NCI-H1436 treated with DMSO at 0.1 percent for 48 hours (cell line): ENCODE measurements around the gene MAP3K9.

Experiments
- DNase-seq: peaks from one replicate; lab custom pipeline; 2025; lab: John Stamatoyannopoulos, UW

Gene MAP3K9

GRCh38 chr14:70821584-70822529 lies 12.5 kb upstream of the MAP3K9 start:
- no peak for DNase-seq

DNA sequence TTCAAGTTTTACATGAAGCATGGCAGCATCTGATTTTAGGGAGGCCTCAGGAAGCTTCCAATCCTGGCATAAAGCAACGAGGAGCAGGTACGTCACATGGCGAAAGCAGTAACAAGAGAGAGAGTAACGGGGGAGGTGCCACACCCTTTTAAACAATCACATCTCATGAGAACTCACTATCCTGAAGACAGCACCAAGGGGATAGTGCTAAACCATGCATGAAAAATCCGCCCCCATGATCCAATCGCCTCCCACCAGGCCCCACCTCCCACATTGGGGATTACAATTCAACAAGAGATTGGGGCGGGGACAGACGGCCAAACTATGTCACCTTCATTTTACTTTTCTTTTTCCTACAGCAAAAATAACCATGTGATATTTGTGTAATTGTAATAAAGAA lies 7.2 kb upstream of the MAP3K9 start:
- DNase-seq, result no peak

DNA sequence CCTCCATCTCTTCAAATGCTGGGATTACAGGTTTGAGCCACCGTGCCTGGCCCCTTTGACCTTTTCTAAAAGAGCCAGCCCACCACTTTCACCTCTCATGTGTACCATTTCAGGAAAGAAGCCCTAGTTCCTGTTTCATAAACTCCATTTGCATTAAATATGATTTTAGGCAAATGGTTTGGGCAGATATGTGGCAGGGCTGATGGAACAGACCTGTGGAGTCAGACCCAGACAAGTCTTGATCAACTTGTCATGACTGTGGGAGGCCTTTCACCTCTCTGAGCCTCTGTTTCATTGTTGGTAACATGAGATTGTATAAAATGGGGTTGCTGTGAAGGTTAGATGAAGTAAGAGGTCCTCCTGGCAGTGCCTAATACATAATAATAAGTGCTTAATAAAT lies 5.2 kb upstream of the MAP3K9 start:
- no peak for DNase-seq

- DNase-seq, result no peak
Measured at GRCh38 chr14:70812124-70812818, 3.0 kb upstream of the MAP3K9 start.

- no peak for DNase-seq
Measured at GRCh38 chr14:70811578-70811977, 2.3 kb upstream of the MAP3K9 start.

GRCh38 chr14:70811050-70811449 lies 1.7 kb upstream of the MAP3K9 start:
- DNase-seq, result no peak

DNA sequence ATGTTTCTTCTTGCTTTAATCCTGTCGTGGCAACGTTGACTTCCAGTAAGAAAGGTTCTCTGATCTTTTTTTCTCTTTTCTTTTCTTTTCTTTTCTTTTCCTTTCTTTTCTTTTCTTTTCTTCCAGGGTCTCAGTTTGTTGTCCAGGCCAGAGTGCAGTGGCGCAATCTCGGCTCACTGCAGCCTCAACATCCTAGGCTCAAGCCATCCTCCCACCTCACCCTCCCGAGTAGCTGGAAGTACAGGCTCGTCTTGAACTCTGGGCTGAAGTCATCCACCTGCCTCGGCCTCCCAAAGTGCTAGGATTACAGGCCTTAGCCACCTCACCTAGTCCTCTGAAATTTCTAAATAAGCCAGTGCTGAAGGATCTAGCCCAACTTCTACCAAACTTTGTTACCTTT lies 1.3 kb upstream of the MAP3K9 start:
- no peak for DNase-seq

DNA sequence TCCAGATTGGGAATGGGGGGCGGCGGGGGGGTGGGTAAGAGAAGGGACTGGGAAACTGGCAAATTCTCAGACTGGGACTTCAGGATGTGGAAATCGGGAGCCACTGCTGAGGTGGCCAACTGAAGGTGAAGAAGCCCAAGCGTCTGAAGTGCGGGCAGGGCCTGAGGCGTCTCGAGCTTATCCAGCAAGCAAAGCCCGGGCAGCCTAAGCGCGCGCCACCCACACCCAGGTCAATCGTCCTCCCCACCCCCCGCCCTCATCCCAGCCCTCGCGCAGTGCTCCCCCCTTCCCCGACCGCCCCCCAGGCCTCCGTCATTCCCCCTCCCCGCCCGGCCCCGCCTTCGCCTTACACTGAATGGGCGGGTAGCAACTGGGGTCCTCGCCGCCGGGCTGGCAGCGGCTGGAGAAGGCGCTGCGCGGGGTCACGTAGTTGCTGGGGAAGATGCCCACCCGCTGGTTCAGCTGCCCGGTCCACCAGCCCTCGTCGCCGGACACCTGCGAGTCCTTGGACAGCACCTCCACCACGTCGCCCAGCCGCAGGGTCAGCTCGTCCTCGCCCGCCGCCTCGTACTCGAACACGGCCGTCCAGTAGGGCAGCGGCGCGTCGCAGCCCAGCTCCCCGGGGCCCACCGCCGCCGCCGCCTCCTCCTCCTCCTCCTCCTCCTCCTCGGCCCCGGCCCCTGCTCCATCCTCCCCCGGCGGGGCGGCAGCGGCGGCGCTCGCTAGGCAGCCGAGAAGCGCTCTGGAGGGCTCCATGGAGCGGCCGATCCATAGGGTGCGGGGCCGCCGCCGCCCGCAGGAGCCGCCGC lies 693 bp downstream of the MAP3K9 start:
- no peak for DNase-seq

- DNase-seq, result no peak
Measured at GRCh38 chr14:70807898-70808415, 1.4 kb downstream of the MAP3K9 start.

DNA sequence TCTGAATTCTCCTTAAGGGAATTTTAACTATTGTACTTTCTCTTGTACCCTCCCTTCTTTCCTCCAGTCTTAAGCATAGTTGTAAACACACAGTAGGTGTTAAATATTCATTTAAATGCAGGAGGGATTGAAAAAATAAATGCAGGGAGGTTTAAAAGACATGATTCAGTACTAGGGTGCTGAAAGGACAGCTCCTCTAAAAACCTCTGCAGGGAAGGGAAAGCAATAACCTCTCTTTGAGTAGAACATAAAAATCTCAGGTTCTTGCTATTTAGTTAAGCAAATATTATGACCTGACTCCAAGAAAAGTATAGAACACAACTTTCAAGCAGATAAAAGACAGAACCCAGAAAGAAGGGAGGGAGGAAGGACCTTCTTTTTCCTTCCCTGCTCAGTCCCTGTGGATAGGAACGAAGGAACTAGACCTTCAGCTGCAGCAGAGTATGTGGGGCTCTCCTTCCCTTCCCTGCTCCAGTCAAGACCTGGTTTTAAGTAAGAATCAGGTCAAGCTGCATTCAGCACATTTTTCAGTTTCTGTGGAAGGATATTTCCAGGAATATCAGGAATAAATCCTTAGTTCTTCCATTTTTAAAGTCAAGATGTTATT lies 4.7 kb downstream of the MAP3K9 start:
- DNase-seq, result no peak

- no peak for DNase-seq
Measured at GRCh38 chr14:70803321-70804310, 5.7 kb downstream of the MAP3K9 start.

- DNase-seq, result no peak
Measured at GRCh38 chr14:70802379-70802778, 6.9 kb downstream of the MAP3K9 start.

DNA sequence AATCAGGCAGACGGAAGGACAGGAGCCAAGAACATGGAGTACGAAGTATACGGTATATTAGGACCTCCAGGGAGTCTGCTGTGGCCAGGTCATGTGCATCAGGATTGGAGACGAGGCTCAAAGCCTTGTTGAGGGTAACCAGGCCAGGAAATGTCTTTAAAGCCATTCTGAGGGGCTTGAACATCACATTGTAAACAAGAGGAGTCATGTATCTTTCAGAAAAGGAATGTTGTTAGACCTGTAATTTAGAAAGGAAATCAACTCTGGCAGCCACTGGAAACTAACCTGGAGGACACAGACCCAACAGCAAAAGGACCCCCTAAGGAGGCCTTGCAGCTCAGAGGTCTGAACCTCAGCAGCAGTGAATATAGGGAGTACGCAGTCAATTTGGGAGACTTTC lies 7.5 kb downstream of the MAP3K9 start:
- DNase-seq, result no peak

DNA sequence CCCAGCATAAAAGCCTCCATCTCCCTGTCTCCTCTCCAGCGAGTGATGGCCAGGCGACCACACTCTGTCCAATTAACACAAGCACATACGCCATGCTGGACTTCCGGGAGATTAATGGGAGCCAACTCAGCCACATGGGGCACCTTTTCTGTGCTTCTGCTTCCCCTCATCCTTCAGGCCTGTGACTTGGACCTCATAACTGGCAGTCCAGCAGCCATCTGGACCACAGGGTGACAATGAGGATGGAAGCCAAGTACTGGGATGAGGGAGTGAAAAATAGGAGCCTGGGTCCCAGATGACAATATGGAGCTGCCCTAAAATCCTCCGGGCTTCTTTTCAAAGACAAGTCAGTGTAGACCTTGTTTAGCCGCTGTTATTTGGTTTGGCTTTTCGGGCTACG lies 12.8 kb downstream of the MAP3K9 start:
- DNase-seq, result no peak

GRCh38 chr14:70794294-70794693 lies 15.0 kb downstream of the MAP3K9 start:
- DNase-seq, result no peak

GRCh38 chr14:70793637-70794036 lies 15.7 kb downstream of the MAP3K9 start:
- DNase-seq, result no peak

GRCh38 chr14:70792939-70793338 lies 16.4 kb downstream of the MAP3K9 start:
- no peak for DNase-seq

DNA sequence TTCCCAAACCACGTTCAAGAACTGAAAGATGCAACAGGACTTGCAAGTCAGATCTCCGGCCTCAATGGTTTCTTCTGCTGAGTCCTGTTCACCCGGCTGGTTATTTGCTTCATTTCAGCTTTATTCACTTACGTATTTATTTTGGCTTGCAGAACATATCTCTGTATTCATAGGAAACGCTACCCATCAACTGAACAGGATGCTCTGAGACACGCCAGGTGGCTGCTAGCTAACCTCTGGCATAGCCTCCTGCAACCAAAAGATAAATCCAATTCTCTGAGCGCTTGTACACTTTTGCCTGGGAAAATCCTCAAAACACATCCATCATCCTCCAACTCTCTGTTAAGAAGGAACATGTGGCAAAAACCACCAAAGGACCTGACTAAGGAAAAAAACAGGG lies 17.3 kb downstream of the MAP3K9 start:
- DNase-seq, result no peak

DNA sequence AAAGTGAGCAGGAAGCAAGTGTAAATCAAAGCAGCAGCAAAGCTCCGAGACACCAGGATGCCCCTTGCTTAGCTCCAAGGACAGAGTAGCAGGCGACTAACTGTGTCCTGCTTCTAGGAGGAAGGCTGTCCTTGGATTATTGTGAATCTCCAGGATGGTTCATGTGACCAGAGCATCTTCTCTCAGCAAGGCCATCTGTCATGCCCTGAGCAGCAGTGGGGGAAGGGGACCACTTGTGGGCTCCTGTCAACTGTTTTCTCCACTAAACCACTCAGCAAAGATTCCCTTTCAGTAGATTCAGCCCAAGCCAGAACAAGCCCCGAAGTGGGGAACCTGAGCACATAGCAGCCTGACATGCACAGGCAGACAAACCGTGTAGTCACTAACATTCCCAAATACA lies 19.4 kb downstream of the MAP3K9 start:
- no peak for DNase-seq

GRCh38 chr14:70789361-70789760 lies 20.0 kb downstream of the MAP3K9 start:
- DNase-seq, result no peak

DNA sequence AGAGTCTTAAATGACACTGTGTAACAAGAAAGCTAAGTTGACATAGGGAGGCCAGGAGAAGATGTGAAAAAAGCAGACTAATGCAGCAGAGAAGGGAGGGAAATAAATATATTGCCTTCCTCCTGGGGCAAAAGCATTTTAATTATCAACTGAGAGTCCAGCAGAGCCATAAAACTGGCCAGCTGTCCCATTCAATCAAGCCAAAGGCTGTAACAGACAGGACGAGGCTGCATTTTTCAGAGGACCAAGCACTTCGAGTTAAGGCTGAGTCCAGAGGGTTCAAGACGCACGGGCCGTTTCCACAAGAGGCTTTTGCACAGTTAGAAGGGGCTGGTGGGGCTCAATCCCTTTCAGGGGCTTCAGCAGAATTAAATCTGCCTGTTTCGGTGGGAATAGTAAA lies 20.4 kb downstream of the MAP3K9 start:
- DNase-seq, result no peak
